Progenitor cell of endocrine pancreas (in vitro differentiated cells): ENCODE results near the gene UBC. TPM values are rescaled to one million over a fixed set of nuclear protein-coding genes. Genes with fewer than 3 reads are reported as not detected.
"Not testable (repeated sequence)": the region's sequence is repeated elsewhere in the genome, so short reads cannot be mapped to it uniquely, and the experiment has no call there.

Source experiments
- DNase-seq: peaks from one replicate; pipeline ENCODE4 v3.0.0; 2021; ENCODE audit warnings: low spot score; ENCODE audit not compliant: unreplicated experiment
- H3K27ac Mint-ChIP-seq: 2 replicates; pipeline ENCODE4 v1.8.0; 2021; ENCODE audit warnings: mild to moderate bottlenecking, moderate library complexity, mixed read lengths
- H3K27me3 Mint-ChIP-seq: 2 replicates; pipeline ENCODE4 v1.8.0; 2021; ENCODE audit warnings: mixed read lengths
- H3K36me3 Mint-ChIP-seq: 2 replicates; pipeline ENCODE4 v1.8.0; 2022; ENCODE audit warnings: mixed read lengths; ENCODE audit not compliant: insufficient read depth
- H3K4me1 Mint-ChIP-seq: 2 replicates; pipeline ENCODE4 v1.8.0; 2021; ENCODE audit warnings: low read depth, mixed read lengths
- H3K4me3 Mint-ChIP-seq: 2 replicates; pipeline ENCODE4 v1.8.0; 2021; ENCODE audit warnings: low read depth, mild to moderate bottlenecking, moderate library complexity, mixed read lengths
- H3K9me3 Mint-ChIP-seq: 2 replicates; pipeline ENCODE4 v1.8.0; 2021; ENCODE audit warnings: low read depth, mixed read lengths
- CTCF ChIP-seq: fragments of 200-600 bp; sonication (generic); IDR thresholded peaks from one replicate; pipeline ENCODE4 v1.5.0; 2021; ENCODE audit warnings: antibody characterized with exemption, mild to moderate bottlenecking; ENCODE audit not compliant: unreplicated experiment
- total RNA-seq: library from RNA; stranded (reverse); gene quantifications from 2 replicates; pipeline ENCODE4 v1.2.1, GENCODE V29; 2021

UBC gene
- total RNA-seq, 1 donor from 2014 or later = 645 TPM

DNA sequence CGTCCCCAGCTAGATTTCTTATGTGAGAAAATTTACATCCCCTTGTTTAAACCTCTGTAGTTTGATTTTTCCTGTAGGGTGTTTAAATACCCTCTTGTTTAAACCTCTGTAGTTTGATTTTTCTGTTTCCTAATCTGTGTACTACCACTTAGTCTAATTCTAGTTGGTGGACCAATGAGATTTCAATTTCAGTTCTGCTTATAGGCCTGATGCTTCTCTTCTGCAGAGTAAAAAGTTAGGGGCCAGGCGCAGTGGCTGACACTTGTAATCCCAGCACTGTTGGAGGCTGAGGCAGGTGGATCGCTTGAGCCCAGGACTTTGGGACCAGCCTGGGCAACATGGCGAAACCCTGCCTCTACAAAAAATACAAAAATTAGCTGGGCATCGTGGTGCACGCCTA lies 11.5 kb downstream of the UBC start:
- peaks cover 16% of the 10 kb centered on the region for H3K4me1 Mint-ChIP-seq
- H3K27ac Mint-ChIP-seq = no peak overlapping the region
- no peaks in the 10 kb centered on the region for H3K36me3 Mint-ChIP-seq
- no peak overlapping the region for H3K4me3 Mint-ChIP-seq
- TF ChIP-seq CTCF = no peak
- no peak for DNase-seq
- no peaks in the 10 kb centered on the region for H3K9me3 Mint-ChIP-seq
- peaks cover 3% of the 10 kb centered on the region for H3K27me3 Mint-ChIP-seq

GRCh38 chr12:124901003-124901402 lies 13.4 kb downstream of the UBC start:
- no peaks in the 10 kb centered on the region for H3K36me3 Mint-ChIP-seq
- no peaks in the 10 kb centered on the region for H3K9me3 Mint-ChIP-seq
- no peak for DNase-seq
- no peak overlapping the region for H3K27ac Mint-ChIP-seq
- peaks cover 3% of the 10 kb centered on the region for H3K27me3 Mint-ChIP-seq
- TF ChIP-seq CTCF = no peak
- no peak overlapping the region for H3K4me3 Mint-ChIP-seq
- H3K4me1 Mint-ChIP-seq = peaks cover 14% of the 10 kb centered on the region

DNA sequence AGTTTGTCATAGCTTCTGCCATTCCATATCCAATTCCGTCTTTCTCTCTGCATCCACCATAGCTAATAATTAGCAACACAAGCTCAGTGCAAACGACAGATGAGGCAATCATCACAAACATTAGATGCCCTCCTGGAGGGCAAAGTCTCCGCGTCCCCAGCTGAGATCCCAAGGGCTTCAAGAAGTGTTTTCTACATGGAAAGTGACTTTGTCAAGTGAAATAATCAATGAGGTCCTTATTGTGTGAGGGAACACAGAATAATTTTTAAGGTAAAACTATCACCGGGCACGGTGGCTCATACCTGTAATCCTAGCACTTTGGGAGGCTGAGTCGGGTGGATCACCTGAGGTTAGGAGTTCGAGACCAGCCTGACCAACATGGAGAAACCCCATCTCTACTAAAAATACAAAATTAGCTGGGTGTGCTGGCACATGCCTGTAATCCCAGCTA lies 14.1 kb downstream of the UBC start:
- DNase-seq, H3K27me3 Mint-ChIP-seq, H3K27ac Mint-ChIP-seq, H3K4me3 Mint-ChIP-seq, H3K36me3 Mint-ChIP-seq, H3K9me3 Mint-ChIP-seq: not testable (repeated sequence)
- H3K4me1 Mint-ChIP-seq = peaks cover 12% of the 10 kb centered on the region

GRCh38 chr12:124898923-124899294 lies 15.5 kb downstream of the UBC start:
- no peak overlapping the region for H3K27ac Mint-ChIP-seq
- H3K27me3 Mint-ChIP-seq = peaks cover 3% of the 10 kb centered on the region
- DNase-seq = no peak
- TF ChIP-seq CTCF = no peak
- peaks cover 9% of the 10 kb centered on the region for H3K4me1 Mint-ChIP-seq
- H3K9me3 Mint-ChIP-seq = no peaks in the 10 kb centered on the region
- no peaks in the 10 kb centered on the region for H3K36me3 Mint-ChIP-seq
- H3K4me3 Mint-ChIP-seq = no peak overlapping the region

GRCh38 chr12:124898200-124898922 lies 16.1 kb downstream of the UBC start:
- peaks cover 3% of the 10 kb centered on the region for H3K27me3 Mint-ChIP-seq
- H3K36me3 Mint-ChIP-seq = no peaks in the 10 kb centered on the region
- DNase-seq = no peak
- peak; percentile 35 for TF ChIP-seq CTCF
- H3K4me1 Mint-ChIP-seq = peaks cover 9% of the 10 kb centered on the region
- no peak overlapping the region for H3K4me3 Mint-ChIP-seq
- no peak overlapping the region for H3K27ac Mint-ChIP-seq
- H3K9me3 Mint-ChIP-seq = no peaks in the 10 kb centered on the region

DNA sequence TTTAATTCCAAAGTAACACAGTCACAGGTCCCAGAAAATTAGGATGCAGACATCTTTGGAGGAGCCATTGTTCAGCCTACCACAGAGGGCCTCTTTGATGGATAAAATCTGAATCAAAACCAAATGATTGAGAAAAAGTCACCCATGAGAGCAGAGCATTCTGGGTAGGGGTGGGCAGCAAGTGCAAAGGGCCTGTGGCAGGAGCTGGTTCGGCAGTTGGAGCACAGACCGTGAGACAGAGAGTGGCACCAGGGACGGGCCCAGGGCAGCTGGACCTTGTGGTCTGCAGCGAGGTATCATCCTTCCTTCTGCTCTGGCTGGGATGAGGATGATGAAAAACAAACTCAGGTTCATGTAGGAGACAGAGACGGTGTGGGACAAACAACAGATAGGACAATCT lies 18.0 kb downstream of the UBC start:
- Mint-ChIP-seq H3K27me3 (peaks cover 3% of the 10 kb centered on the region), H3K27ac (peak overlapping the region; percentile 11), H3K9me3 (no peaks in the 10 kb centered on the region), H3K4me3 (no peak overlapping the region), H3K36me3 (no peaks in the 10 kb centered on the region), H3K4me1 (peaks cover 8% of the 10 kb centered on the region)
- no peak for TF ChIP-seq CTCF
- DNase-seq = no peak
